Left renal pelvis (tissue), 4 donors: ENCODE data around the gene FNIP2. TPM values are rescaled to one million over a fixed set of nuclear protein-coding genes. Genes with fewer than 3 reads are reported as not detected.

Source experiments
- DNase-seq, 4 donors: peaks; one replicate each; pipeline ENCODE4 v3.0.0-alpha.2; 2013; ENCODE audit warnings: low read depth in 4 of 4, low spot score in 3 of 4
- polyA plus RNA-seq, 4 donors: library from polyadenylated mRNA; unstranded; fragments of 120-200 nt; gene quantifications; one replicate each; pipeline ENCODE4 v1.2.1, GENCODE V29; 2013; ENCODE audit not compliant: insufficient read length in 4 of 4

Gene FNIP2
- polyA plus RNA-seq, 4 donors = 29.6 to 52.9 (median 46.2) TPM

- no peak for DNase-seq
Measured at GRCh38 chr4:158760866-158761265, 8.0 kb upstream of the FNIP2 start.

GRCh38 chr4:158762553-158762952, 6.3 kb upstream of the FNIP2 start:
- DNase-seq = no peak

DNA sequence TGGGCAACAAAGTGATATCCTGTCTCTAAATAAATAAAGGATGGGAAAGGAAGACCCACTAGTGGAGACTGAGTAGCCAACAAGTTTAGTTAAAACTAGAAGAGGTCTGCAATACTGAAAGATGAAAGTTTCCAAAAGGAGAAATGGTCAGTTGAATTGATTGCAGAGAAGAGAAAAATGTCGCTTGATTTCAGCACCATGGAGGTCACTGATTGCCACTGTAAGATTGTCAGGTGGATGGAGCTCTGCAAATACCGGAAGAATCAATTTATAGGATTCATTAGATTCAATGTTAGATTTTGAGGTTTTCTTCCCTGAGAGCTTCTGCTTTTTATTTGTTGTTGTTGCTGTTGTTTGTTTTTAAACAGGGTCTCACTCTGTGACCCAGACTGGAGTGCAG, 5.4 kb upstream of the FNIP2 start:
- DNase-seq = no peak

GRCh38 chr4:158766434-158767044, 2.3 kb upstream of the FNIP2 start:
- no peak for DNase-seq

GRCh38 chr4:158767451-158767850, 1.4 kb upstream of the FNIP2 start:
- no peak for DNase-seq

DNA sequence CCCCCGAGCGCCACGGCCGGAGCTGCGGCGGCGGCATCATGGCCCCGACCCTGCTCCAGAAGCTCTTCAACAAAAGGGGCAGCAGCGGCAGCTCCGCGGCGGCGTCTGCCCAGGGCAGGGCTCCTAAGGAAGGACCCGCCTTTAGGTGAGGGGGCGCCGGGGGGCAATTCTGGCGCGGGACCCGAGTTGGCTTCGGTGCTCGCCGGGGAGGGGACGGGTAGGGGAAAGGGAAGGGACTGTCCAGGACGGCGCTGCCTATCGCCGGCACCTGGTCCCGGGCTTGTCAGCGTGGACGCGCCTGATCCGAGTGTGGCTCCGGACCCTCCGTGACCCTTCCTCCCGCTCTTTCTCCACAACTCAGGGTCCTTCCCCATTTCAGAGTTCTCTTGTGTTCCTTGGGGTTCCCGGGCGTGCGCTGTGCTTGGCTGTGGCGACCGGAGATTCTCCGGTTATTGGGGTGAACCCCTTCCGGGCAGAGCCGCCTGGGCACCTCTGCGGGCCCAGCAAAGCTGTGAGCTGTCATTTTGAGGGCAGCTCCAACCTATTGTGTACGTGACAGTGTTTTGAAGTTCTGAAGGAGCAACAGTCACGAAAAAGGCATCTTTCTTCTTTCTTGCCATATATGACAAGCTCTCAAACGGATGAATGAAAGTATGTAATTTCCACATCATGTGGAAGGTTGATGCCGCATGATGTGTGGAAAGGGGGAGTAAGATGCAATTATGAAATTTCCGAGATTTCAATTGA, 522 bp downstream of the FNIP2 start:
- DNase-seq = no peak

- DNase-seq = no peak
Measured at GRCh38 chr4:158770671-158771070, 1.8 kb downstream of the FNIP2 start.

DNA sequence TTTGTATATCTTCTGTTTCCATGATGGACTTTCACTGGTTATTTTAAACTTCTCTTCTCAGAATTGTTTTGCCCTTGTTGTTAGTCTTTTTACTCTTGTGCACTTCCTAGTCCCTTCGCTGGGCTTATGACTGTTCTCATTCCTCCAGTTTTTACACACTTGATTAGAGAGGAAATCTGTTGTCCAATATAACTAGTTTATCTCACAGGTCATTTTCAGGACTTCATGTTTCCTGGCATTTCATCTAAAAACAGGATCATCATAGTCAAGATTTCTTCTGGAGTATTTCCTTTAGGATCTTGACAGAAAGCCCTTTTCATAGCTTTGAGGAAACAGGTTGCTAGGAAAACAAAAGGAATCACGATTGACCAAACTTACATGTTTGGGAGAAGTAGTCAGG, 3.0 kb downstream of the FNIP2 start:
- DNase-seq = no peak

DNA sequence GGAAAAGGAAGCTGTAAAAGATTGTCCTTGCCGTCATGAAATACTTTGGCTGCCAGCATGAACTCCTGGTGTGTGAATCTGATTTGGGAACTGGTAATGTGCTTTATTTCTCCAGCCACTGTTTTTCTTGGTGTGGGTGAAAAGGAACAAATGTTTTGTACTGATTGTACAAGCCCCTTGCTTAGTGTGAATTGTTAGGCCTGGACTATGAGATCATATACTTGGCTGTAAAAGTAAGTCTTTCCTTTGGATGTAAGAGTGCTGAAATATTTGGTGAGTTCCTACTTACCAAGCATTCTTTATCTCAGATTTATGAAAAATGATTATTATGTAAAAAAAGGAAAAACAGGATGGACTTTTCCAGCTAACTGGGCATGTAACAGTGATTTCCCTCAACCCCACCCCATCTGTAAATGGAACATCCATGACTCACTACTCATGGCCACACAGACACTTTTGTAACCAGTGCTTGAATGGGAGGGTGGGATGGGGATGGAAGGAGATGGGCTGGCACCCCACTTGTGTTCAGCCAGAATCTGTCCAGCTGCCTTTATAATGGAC, 6.3 kb downstream of the FNIP2 start:
- DNase-seq = no peak

- no peak for DNase-seq
Measured at GRCh38 chr4:158776106-158776505, 7.3 kb downstream of the FNIP2 start.

GRCh38 chr4:158777423-158778155, 8.8 kb downstream of the FNIP2 start:
- no peak for DNase-seq

DNA sequence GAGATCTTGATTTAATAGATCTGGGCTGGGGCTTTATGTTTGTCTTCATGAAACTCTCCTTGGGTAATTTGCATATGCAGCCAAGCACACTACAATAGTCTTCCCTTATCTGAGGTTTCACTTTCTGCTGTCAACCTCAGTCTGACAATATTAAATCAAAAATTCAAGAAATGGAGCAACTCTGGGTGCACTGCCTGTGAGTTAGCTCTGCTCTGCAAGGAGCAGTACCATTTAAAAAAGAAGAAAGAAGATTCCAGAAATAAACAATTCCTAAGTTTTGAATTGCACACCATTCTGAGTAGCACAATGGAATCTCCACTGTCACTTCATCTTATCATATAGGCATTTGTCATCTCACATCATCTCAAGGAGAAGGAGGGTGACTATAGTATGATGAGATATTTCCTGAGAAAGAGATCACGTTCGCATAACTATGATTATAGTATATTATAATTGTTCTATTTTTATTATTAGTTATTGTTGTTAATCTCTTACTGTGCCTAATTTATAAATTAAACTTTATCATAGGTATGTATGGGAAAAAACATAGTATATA, 9.4 kb downstream of the FNIP2 start:
- DNase-seq = no peak

DNA sequence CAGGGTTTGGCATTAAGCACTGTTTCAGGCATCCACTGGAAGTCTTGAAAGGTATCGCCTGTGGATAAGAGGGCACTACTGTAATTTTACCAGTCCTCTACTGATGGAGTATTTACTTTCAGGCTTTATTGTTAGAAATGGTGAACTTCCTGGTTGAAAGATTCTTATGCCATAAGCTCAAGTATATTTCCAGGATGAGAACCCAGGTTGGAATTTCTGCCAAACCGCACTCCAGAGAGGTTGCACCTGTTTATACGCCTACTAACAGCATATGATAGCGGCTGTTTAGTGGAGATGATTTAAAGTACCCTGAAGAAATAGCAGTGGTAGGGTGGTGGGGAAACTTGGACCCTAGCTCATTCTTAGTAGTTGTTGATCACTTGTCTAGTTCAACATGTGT, 9.9 kb downstream of the FNIP2 start:
- no peak for DNase-seq

GRCh38 chr4:158781963-158782362, 13.1 kb downstream of the FNIP2 start:
- no peak for DNase-seq

GRCh38 chr4:158782551-158783360, 13.9 kb downstream of the FNIP2 start:
- no peak for DNase-seq

- no peak for DNase-seq
Measured at GRCh38 chr4:158783785-158784184, 15.0 kb downstream of the FNIP2 start.

DNA sequence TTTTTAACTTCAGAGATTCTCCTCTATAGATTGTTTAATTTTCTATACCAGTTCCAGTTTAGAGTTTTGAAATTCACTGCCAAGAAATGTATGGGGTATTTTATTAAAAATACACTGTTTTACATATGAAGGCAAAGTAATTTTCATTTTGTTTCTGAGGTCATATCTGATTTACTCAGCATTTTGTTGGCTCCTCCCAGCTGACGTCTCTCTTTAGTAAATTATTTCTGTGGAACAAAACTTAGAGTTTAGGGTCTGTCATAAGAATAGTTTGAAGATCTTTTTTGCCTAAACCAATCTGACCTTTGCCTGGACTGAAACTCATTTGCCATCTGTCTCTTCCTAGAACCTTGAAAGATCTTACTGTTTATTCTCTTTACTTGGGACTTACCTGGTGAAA, 16.9 kb downstream of the FNIP2 start:
- DNase-seq = no peak

DNA sequence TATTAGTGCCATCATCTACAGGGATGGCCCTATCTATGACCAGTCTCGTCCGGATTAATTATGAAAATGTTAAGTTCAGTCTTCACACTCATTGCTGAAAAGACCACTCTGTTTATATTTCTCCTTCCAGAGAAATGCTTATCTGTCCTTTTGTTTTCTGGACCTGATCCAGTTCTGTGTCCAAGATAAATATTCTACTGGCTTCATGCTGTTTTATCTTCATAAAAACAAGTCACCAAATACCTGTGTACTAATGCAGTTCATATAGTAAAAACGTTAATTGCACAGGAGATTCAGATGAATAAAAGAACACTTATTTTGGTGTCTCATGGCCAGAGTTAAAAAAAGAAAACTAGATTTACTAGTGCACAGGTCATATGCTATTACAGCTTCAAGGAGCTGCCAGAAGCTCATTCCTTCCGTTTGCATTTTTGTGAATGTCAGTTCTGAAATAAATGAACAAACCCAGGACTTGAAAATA, 17.3 kb downstream of the FNIP2 start:
- no peak for DNase-seq

GRCh38 chr4:158786955-158787354, 18.1 kb downstream of the FNIP2 start:
- no peak for DNase-seq
